22Rv1 (cell line): ENCODE measurements around the gene LTBP2.

ENCODE experiments used
- ZFX ChIP-seq: fragments of 450-650 bp; IDR thresholded peaks from 2 replicates; pipeline ENCODE4 v1.6.1; 2017; ENCODE audit warnings: antibody characterized with exemption, borderline replicate concordance
- TF ChIP-seq, protein P1 (sequence below): fragments of 450-650 bp; IDR thresholded peaks from 2 replicates; pipeline ENCODE4 v1.5.1; 2017; ENCODE audit warnings: mild to moderate bottlenecking

DNA sequence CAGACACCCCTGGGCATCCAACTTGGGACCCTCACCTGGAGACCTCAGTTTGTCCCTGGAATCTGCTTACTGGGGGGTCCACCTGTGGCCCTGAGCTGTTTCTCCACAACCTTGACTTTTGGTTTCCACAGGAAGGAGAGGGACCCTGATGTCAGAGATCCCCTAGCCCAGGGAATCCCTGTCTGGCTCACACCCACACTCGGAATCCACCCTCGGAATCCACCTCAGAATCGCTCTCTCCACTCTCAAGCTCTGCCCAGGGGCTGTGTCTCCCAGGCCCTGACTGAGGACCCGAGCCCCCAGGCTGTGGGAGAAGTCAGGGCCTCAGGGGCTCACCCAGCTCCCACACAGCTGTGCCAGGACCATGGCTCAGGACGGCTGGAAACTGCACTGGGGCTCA, 17.4 kb downstream of the LTBP2 start:
- TF ChIP-seq, protein P1, sequence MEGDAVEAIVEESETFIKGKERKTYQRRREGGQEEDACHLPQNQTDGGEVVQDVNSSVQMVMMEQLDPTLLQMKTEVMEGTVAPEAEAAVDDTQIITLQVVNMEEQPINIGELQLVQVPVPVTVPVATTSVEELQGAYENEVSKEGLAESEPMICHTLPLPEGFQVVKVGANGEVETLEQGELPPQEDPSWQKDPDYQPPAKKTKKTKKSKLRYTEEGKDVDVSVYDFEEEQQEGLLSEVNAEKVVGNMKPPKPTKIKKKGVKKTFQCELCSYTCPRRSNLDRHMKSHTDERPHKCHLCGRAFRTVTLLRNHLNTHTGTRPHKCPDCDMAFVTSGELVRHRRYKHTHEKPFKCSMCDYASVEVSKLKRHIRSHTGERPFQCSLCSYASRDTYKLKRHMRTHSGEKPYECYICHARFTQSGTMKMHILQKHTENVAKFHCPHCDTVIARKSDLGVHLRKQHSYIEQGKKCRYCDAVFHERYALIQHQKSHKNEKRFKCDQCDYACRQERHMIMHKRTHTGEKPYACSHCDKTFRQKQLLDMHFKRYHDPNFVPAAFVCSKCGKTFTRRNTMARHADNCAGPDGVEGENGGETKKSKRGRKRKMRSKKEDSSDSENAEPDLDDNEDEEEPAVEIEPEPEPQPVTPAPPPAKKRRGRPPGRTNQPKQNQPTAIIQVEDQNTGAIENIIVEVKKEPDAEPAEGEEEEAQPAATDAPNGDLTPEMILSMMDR = no peak
- TF ChIP-seq ZFX = no peak
